Small intestine (tissue), 7 donors: Measurements from ENCODE around the gene HYAL1. TPM values are rescaled to one million over a fixed set of nuclear protein-coding genes. Genes with fewer than 3 reads are reported as not detected.
"Not testable (repeated sequence)": the region's sequence is repeated elsewhere in the genome, so short reads cannot be mapped to it uniquely, and the experiment has no call there.

Experiments used
- DNase-seq, 2 donors: peaks; one replicate each; pipeline versions ENCODE4 v3.0.0 to v3.0.0-alpha.2; 2013
- FAIRE-seq: peaks from 2 replicates; lab custom pipeline; 2012; peaks lifted over from hg19 to GRCh38; lab: Jason Lieb, UNC
- H3K27ac ChIP-seq, 3 donors: one replicate each; pipeline ENCODE4 v1.5.1; 2013; ENCODE audit warnings: low read length in 2 of 3, mild to moderate bottlenecking in 2 of 3, control low read depth in 1 of 3, inconsistent platforms in 1 of 3, low read depth in 1 of 3, moderate library complexity in 1 of 3
- H3K27me3 ChIP-seq, 3 donors: one replicate each; pipeline ENCODE4 v1.6.1; 2013; ENCODE audit warnings: low read length in 3 of 3, inconsistent platforms in 1 of 3; ENCODE audit not compliant: control insufficient read depth in 3 of 3, insufficient read depth in 3 of 3
- H3K36me3 ChIP-seq, 3 donors: one replicate each; pipeline ENCODE4 v1.6.1; 2013; ENCODE audit warnings: low read length in 3 of 3, inconsistent platforms in 1 of 3, low read depth in 1 of 3, mild to moderate bottlenecking in 1 of 3, moderate library complexity in 1 of 3; ENCODE audit not compliant: control insufficient read depth in 3 of 3, insufficient read depth in 2 of 3
- H3K4me1 ChIP-seq, 3 donors: one replicate each; pipeline ENCODE4 v1.6.1; 2013; ENCODE audit warnings: low read length in 2 of 3, inconsistent platforms in 1 of 3, low read depth in 1 of 3, mild to moderate bottlenecking in 1 of 3, moderate library complexity in 1 of 3; ENCODE audit not compliant: control insufficient read depth in 3 of 3, insufficient read depth in 2 of 3
- H3K4me3 ChIP-seq, 3 donors: one replicate each; pipeline ENCODE4 v1.5.1; 2013; ENCODE audit warnings: low read length in 3 of 3, control low read depth in 1 of 3, inconsistent platforms in 1 of 3, low read depth in 1 of 3, mild to moderate bottlenecking in 1 of 3, moderate library complexity in 1 of 3
- H3K9me3 ChIP-seq, 2 donors: one replicate each; pipeline ENCODE4 v1.6.1; 2013; ENCODE audit warnings: low read depth in 1 of 2, low read length in 1 of 2; ENCODE audit not compliant: control insufficient read depth in 2 of 2, insufficient read depth in 1 of 2
- WGBS, 3 donors: extraction: QIAGEN DNeasy Blood & Tissue Kit; methylation state at CpG; one replicate each; pipeline ENCODE4 v1.1.7; 2013; 5-methylcytosine and 5-hydroxymethylcytosine counted together
- polyA plus RNA-seq, 4 donors: library from polyadenylated mRNA; stranded (reverse) in 3 of 4; unstranded in 1 of 4; fragments of 200-250 nt in 3 of 4; fragments of 120-200 nt in 1 of 4; gene quantifications; one replicate each; pipeline versions ENCODE4 v1.2.1 to v1.2.3, GENCODE V29; 2013
- donor health status: healthy with polysubstance abuse.
- donor health status: control.
- donor health status: control.
- donor health status: Bipolar disorder and iron deficiency.
- donor health status: healthy.

The HYAL1 gene
- polyA plus RNA-seq, 4 donors, result 1.1 to 11.1 (median 3.7) TPM

DNA sequence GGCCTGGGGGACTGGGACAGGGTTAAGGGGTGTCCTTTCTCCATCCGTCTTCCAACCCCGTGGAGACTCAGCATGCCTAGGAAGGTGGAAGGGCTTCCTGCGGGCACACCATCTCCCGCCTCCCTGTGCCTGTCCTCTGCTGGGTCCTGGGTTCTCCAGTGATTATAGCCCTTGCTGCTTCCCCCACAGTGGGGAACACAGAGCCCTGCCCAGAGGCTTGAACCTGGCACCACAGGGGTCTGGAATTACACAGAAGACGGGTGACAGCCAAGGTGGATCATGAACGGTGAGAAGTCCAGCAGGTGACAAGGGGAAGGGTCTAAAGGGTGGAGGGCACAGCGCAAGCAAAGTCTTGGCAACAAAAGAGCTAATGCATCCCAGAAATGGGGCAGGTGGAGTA is 40.6 kb downstream of the HYAL1 start:
- Histone ChIP-seq H3K4me3 (no peak overlapping the region), H3K4me1 (peaks cover 4 to 67% (median 5%) of the 10 kb centered on the region in 3 donors), H3K27me3 (no peaks in the 10 kb centered on the region), H3K36me3 (peaks cover 2 to 36% (median 3%) of the 10 kb centered on the region in 3 donors), H3K27ac (peak overlapping the region in 1 of 3 donors; percentile 2), H3K9me3 (peaks cover 0 to 2% of the 10 kb centered on the region in 2 donors)
- 84 to 89% (median 84%) methylated on average over 7 of the region's 7 CpGs for WGBS, 3 donors
- FAIRE-seq, result no peak
- DNase-seq, result no peak

- H3K27ac ChIP-seq, result peak overlapping the region in 1 of 3 donors; percentile 2
- not testable (repeated sequence) for H3K27me3 ChIP-seq, FAIRE-seq, DNase-seq, H3K4me3 ChIP-seq, H3K9me3 ChIP-seq
- WGBS, 3 donors, result 97 to 100% (median 97%) methylated on average over 4 of the region's 4 CpGs
- peaks cover 4 to 61% (median 4%) of the 10 kb centered on the region in 3 donors for H3K4me1 ChIP-seq
- peaks cover 4 to 42% (median 6%) of the 10 kb centered on the region in 3 donors for H3K36me3 ChIP-seq
Observed at GRCh38 chr3:50262200-50262599, 41.2 kb downstream of the HYAL1 start.

- H3K4me3 ChIP-seq, result no peak overlapping the region
- H3K27me3 ChIP-seq, result no peaks in the 10 kb centered on the region
- peaks cover 4 to 49% (median 7%) of the 10 kb centered on the region in 3 donors for H3K36me3 ChIP-seq
- peaks cover 4 to 54% (median 4%) of the 10 kb centered on the region in 3 donors for H3K4me1 ChIP-seq
- WGBS, 3 donors, result 48 to 77% (median 55%) methylated on average over 2 of the region's 2 CpGs
- no peak for FAIRE-seq
- DNase-seq, result no peak
- peak overlapping the region in 2 of 3 donors; percentile 89 to 92 for H3K27ac ChIP-seq
- peaks cover 0 to 13% of the 10 kb centered on the region in 2 donors for H3K9me3 ChIP-seq
Observed at GRCh38 chr3:50261505-50261904, 41.9 kb downstream of the HYAL1 start.

DNA sequence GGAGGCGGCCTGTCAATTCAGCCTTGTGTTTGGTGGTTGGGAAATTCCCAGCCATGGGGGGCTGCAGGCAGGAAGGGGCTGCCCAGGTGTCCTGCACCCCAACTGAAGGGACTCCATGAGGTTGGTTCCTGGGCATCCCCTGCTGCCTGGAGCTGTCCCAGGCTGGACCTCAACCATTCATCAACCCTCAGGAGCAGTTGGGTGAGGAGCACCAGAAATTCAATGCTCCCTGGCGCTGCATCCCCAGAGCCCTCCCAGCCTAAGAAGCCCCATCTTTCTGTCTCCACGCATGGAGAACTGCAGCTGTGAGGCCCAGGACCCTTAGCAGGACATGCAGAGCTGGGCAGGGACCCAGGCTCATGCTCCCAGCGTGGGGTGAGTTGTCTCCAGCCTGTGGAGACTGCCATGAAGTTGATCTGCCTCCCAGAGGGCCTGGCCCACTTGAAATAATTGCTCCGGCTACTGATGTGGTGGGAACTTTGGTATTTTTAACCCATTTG is 42.4 kb downstream of the HYAL1 start:
- Histone ChIP-seq H3K9me3 (peaks cover 0 to 14% of the 10 kb centered on the region in 2 donors), H3K27me3 (no peaks in the 10 kb centered on the region), H3K36me3 (peaks cover 4 to 54% (median 10%) of the 10 kb centered on the region in 3 donors), H3K4me3 (peak overlapping the region in 1 of 3 donors; percentile 68), H3K27ac (peak overlapping the region in 2 of 3 donors; percentile 89 to 92), H3K4me1 (peaks cover 4 to 49% (median 4%) of the 10 kb centered on the region in 3 donors)
- FAIRE-seq (no peak), DNase-seq (no peak)
- WGBS, 3 donors, result 66 to 86% (median 85%) methylated on average over 5 of the region's 5 CpGs

DNA sequence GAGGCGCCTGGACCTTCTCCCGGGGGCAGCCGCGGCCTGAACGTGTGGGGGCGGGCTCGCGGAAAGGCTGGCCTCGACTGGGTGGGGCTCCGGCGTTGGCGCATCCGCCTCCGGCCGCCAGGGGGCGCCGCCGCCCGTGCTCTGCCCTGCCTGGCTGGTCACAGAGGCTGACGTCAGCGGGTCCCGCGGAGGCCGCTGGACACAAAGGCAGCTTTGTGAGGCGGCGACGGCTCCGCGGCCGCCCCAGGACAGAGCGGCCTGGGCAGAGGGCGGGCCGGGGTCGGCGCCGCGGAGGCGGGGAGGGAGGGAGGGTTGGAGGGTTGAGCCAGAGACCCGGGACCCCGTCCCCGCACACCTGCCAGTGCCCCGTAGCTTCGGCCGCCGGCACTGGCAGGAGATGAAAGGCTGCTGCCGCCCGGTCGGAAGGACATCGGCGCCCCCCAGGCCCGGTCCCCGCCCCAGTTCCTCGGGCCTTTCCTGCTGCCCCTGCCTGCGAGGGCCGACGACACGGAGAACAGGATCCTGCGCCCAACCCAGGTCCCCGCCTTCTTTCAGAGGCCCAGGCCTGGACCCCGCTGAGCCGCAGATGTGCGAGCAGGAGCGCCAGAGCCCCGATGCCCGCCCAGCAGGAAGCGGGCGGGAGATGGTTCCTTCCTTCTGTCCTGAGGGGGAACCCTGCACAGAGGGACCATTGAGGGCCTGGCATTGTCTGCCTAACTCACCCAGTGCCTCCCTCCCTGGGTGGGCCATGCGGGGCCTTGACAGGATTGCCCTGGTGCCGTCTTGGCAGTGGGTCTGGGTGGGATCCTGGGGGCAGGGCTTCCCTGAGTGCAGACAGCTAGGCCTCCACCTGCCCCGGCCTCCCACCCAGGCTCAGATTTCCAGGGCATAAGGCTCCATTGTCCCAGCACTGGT is 43.1 kb downstream of the HYAL1 start:
- peaks cover 0 to 14% of the 10 kb centered on the region in 2 donors for H3K9me3 ChIP-seq
- H3K27me3 ChIP-seq, result no peaks in the 10 kb centered on the region
- FAIRE-seq (no peak), DNase-seq (peak; percentile 87 to 98)
- 3 to 4% (median 4%) methylated on average over 37 to 70 of the region's 70 CpGs for WGBS, 3 donors
- H3K4me3 ChIP-seq, result peak overlapping the region; percentile 45 to 68 (median 51)
- H3K4me1 ChIP-seq, result peaks cover 4 to 42% (median 4%) of the 10 kb centered on the region in 3 donors
- peak overlapping the region; percentile 72 to 92 (median 89) for H3K27ac ChIP-seq
- H3K36me3 ChIP-seq, result peaks cover 4 to 60% (median 10%) of the 10 kb centered on the region in 3 donors

- Histone ChIP-seq H3K36me3 (peaks cover 4 to 68% (median 10%) of the 10 kb centered on the region in 3 donors), H3K27me3 (no peaks in the 10 kb centered on the region), H3K27ac (peak overlapping the region; percentile 17 to 68 (median 57)), H3K9me3 (peaks cover 0 to 14% of the 10 kb centered on the region in 2 donors), H3K4me1 (peaks cover 0 to 35% (median 4%) of the 10 kb centered on the region in 3 donors), H3K4me3 (no peak overlapping the region)
- 53 to 59% (median 57%) methylated on average over 18 of the region's 18 CpGs for WGBS, 3 donors
- FAIRE-seq, result no peak
- DNase-seq, result no peak
Observed at GRCh38 chr3:50259432-50260026, 43.8 kb downstream of the HYAL1 start.

DNA sequence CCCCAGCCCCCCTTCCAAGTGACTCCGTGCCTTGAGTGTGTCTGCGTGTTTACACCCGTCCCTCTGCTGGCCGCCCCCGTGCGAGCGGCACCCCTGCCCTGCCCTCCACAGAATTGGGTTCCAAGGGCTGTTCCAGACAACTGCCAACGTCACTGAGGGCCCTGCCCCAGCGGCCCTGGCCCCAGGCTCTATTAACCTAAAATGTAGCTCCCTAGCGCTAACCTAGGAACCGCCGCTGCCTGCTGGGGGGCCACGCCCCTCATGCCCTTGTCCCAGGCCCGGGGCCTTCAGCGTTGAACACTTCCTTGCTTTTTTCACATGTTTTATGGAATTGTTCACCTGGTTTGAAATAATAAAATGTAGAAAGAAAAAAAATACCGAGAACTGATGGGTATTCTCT is 44.4 kb downstream of the HYAL1 start:
- peaks cover 0 to 29% (median 4%) of the 10 kb centered on the region in 3 donors for H3K4me1 ChIP-seq
- WGBS, 3 donors, result 79 to 80% (median 79%) methylated on average over 16 of the region's 16 CpGs
- no peak for FAIRE-seq
- H3K36me3 ChIP-seq, result peaks cover 4 to 74% (median 10%) of the 10 kb centered on the region in 3 donors
- H3K27me3 ChIP-seq, result no peaks in the 10 kb centered on the region
- H3K27ac ChIP-seq, result peak overlapping the region in 2 of 3 donors; percentile 57 to 68
- H3K9me3 ChIP-seq, result peaks cover 0 to 14% of the 10 kb centered on the region in 2 donors
- DNase-seq, result no peak
- no peak overlapping the region for H3K4me3 ChIP-seq
